CD4-positive, alpha-beta T cell treated with Interferon alpha-2 for 1 hour (primary cell): ENCODE measurements around the gene SEMA3A.
"Not testable (repeated sequence)": the region's sequence is repeated elsewhere in the genome, so short reads cannot be mapped to it uniquely, and the experiment has no call there.

Experiments
- DNase-seq, 2 donors: peaks; one replicate each; pipeline ENCODE4 v3.0.0-alpha.2; 2020 to 2022

Gene SEMA3A

DNA sequence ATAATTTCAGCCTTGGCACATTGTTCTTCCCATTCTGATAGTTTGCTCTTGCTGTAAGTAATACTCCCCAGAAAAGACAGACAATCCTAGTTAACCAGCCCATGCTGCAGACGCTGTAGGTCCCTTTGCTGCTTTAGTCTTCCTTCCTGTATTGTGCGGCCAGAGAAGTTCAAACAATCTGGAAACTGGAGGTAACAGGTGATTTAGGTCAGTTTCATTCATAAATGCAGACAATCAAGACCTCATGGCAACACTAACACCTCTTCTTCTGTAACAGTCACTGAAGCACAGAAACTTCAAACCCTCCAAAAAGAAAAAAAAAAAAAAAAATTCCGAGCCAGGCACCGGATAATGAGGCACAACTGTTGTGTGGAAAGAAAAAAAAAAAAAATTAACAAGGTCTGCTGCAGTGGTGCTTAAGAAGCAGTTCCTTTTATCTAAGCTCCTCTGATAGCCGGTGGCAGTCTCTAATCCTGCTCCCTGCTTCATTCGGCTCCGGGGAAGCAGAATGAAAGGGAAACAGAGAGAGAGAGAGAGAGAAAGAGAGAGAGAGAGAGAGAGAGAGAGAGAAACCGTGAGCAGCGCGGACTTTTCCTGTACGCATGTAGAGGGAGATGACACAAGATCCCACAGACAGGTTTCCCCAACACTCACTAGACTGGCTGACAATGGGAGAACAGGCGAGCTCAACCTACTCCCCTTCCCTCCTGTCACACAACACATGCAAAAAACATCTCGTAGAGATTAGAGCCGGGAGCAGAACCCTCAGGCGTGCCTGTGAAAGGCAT lies at the start of gene SEMA3A:
TSS of gene SEMA3A (minus strand) at position 306 of the 788 bp plus-strand sequence. CDS start at position 103, 203 bp downstream.
- peak in 1 of 2 donors; percentile 16 for DNase-seq

DNA sequence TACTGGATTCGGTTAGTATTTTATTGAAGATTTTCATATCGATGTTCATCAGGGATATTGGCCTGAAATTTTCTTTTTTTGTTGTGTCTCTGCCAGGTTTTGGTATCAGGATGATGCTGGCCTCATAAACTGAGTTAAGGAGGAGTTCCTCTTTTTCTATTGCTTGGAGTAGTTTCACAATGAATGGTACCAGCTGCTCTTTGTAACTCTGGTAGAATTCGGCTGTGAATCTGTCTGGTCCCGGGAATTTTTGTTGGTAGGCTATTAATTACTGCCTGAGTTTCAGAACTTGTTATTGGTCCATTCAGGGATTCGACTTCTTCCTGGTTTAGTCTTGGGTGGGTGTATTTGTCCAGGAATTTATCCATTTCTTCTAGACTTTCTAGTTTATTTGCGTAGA lies 48.4 kb upstream of the SEMA3A start:
- DNase-seq: not testable (repeated sequence)

DNA sequence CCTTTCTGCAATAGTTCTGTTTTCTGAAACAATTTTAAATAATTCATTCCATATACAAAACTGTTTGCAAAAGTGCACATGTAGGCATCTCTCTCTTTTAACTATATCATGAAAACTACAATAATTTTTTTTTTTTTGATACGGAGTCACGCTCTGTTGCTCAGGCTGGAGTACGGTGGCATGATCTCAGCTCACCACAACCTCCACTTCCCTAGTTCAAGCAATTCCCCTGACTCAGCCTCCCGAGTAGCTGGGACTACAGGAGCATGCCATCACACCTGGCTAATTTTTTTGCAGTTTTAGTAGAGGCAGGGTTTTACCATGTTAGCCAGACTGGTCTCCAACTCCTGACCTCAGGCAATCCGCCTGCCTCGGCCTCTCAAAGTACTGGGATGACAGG lies 44.0 kb upstream of the SEMA3A start:
- DNase-seq: no peak

DNA sequence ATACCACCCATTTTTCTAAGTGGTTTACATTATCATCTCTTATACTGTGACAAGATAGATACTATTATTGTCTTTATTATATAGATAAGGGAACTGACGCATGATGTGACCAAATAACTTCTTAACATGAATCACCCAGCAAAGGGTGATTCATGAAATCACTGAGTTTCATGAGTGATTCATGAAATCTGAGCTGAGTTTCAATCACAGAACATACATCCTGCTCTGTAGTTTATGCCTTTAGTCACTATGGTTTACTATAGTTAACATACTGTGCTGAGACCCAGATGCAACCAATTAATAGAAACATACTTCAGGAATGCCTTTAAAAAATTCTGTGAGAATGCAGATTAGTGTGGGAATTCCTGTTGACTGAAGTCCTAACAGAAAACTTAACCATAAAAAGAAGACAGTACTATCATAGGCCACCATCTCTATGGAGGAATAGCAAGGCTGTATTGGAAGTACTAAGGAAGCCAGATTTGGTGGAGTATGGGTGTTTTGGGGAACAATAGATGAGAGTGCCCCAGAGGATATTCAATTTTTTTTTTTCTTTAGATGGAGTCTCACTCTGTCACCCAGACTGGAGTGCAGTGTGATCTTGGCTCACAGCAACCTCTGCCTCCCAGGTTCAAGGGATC lies 43.1 kb upstream of the SEMA3A start:
- no peak for DNase-seq

GRCh38 chr7:84236398-84236797 lies 41.8 kb upstream of the SEMA3A start:
- DNase-seq: no peak

GRCh38 chr7:84232646-84233045 lies 38.1 kb upstream of the SEMA3A start:
- DNase-seq: no peak

GRCh38 chr7:84231157-84231556 lies 36.6 kb upstream of the SEMA3A start:
- no peak for DNase-seq

DNA sequence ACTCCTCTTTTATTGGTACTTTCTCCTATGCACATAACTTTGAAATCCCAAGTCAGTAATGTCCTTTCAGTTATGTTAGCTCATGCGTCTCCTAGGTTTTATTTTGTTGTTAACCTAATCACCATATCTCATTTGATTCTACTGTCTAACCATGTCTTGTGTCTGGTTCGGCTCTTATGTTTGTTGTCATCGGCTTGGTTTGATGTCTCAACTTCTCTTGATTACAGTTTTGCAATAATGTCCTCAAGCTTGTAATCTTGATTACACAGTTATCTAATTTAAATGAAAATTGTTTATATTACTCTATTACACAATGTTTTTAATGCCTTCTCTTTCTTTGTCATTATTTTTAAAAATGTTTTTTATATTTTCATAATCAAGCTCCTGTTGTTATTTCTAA lies 35.9 kb upstream of the SEMA3A start:
- DNase-seq: no peak

DNA sequence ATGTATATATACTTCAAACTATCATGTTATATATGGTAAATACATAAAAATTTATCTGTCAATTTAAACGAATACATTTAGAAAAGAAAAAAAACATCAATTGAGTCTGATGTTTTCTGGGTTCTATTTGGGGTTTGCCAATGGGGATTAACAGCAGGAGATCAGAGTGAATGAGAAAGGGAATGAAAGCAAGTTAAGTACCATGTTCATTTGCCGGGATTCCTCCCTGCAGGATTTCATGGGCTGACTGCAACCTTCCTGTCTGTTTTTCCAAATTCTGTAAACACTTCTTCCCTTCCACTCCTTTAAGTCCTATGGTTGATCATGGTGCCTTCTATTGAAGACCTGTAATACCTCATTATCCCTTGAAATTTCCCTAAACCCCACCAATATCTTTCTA lies 33.9 kb upstream of the SEMA3A start:
- DNase-seq: no peak

- no peak for DNase-seq
These were observed 32.2 kb upstream of the SEMA3A start for GRCh38 chr7:84226759-84227158.

DNA sequence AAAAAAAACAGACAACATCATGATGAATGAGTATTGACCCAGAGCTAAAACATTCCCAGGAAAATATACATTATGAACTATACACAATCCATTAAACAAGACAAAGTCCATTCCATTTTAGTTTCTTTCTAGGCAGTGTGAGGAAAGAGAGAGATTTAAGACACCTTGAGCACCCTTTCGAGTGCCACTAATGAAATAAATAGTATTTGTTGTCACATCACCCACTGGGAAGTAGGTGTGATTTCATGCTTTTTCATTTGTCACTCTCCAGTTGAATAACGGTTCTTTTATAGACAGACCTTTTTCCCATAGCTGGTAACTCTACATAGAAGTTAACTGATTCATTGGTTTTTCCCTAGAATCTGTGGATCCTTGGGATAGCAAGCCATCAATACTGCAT lies 29.9 kb upstream of the SEMA3A start:
- DNase-seq: no peak

- DNase-seq: no peak
These were observed 24.7 kb upstream of the SEMA3A start for GRCh38 chr7:84219310-84219709.

DNA sequence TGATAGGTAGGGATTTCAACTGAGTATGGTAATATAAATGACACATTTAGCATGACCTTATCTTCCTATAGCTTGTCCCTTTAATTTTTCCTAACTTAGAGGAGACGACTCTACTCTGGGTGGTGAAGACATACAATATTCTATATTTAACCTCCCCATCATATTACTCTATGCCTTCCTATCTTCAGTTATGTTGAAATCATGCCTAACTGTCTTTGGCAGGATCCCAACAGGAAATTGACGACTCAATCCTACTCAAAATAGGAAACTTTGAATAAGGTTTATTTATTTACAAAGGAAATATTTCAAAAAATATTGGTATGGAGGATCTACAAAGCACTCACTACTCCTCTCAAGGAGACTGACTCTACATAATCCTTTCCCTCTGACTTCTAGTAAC lies 24.1 kb upstream of the SEMA3A start:
- DNase-seq: no peak

DNA sequence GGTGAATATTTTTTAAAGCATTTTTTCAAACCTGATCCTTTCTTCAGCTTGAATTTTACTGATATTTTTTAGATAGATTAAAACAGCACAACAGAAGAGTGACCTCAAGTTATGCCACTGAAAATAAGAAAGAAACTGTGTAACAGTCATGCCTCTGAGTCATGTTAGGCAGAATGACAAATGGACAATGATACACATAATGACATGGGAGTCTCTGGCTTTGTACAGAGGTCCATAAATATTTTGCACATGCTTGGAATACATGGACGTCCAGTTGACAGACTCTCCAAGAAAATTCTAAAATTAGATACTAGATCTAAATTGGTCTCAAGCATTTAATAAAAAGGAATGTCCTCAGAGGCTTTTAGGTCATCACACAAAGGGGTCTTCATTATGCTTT lies 21.9 kb upstream of the SEMA3A start:
- no peak for DNase-seq

DNA sequence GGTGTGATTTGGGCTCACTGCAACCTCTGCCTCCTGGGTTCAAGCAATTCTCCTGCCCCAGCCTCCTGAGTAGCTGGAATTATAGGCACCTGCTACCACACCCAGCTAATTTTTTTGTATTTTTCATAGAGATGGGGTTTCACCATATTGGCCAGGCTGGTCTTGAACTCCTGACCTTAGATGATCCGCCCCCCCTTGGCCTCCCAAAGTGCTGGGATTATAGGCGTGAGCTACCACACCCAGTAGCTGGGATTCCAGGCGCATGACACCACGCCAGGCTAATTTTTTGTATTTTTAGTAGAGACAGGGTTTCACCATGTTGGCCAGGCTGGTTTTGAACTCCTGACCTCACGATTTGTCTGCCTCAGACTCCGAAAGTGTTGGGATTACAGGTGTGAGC lies 20.2 kb upstream of the SEMA3A start:
- not testable (repeated sequence) for DNase-seq

GRCh38 chr7:84210301-84210700 lies 15.7 kb upstream of the SEMA3A start:
- DNase-seq: no peak

- DNase-seq: no peak
These were observed 14.4 kb upstream of the SEMA3A start for GRCh38 chr7:84209006-84209405.

DNA sequence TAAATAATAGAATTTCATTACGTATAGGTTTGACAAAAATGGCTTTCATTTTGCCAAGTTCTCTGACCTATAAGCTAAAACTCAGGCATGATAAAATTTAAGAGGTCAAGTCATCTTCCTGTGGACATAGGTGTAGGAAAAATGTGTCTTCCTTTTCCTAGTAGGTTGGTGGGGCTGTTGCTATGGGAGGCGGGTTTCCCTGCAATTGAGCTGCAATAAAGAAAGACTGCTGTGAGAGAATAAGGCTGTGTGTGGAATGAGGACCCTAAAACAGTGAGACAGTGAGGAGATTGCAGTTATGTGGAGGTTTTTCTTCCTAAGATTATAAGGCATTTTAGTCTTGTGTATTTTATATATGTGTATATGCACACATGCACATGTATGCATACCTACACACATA lies 13.0 kb upstream of the SEMA3A start:
- no peak for DNase-seq

GRCh38 chr7:84207025-84207424 lies 12.4 kb upstream of the SEMA3A start:
- no peak for DNase-seq

- no peak for DNase-seq
These were observed 10.1 kb upstream of the SEMA3A start for GRCh38 chr7:84204655-84205054.

DNA sequence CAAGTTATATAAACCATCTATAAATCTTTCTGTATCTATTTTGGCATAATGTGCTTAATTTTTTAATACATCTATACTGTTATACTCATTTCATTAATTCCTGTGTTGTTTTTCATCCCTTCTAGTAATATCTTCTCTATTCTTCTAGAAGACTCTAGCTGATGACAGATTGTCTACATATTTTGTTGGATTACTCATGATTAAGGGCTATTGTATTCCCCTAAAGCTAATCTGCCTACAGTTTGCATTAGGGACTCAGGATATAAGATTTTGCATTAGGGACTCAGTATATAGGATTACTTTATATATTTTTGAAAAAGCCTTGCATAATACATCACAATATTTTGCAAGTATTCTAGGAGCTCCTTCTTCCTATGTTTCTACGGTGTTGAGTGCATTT lies 8.3 kb upstream of the SEMA3A start:
- no peak for DNase-seq

GRCh38 chr7:84200859-84201258 lies 6.3 kb upstream of the SEMA3A start:
- DNase-seq: no peak

DNA sequence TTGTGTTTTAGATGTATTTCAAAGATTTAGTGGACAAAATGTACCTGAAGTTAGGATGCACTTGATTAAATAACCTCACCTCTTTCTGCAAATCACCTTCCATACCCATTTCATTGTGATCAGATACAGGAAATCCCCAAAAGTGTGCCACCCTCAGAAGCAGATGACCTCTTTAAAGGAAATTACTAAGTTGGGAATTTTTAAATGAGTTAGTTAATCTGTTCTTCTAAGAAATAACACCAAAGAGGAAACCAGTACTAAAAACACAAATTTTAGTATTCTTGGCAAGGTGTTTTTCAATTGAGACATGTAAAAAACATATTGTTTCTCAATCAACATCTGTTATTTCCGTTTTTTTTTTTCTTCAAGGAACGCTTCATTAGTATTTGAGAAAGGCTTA lies 4.6 kb upstream of the SEMA3A start:
- no peak for DNase-seq

GRCh38 chr7:84196084-84196503 lies 1.5 kb upstream of the SEMA3A start:
- DNase-seq: no peak
